Suprapubic skin (tissue), 4 donors: ENCODE results near the gene SORCS3. TPM values are rescaled to one million over a fixed set of nuclear protein-coding genes. Genes with fewer than 3 reads are reported as not detected.

Source experiments
- DNase-seq, 2 donors: peaks; one replicate each; pipeline ENCODE4 v3.0.0-alpha.2; 2019; ENCODE audit warnings: low spot score in 2 of 2
- H3K27ac ChIP-seq: fragments of 200-600 bp; sonication (generic); one replicate; pipeline ENCODE4 v1.5.1; 2019
- H3K27me3 ChIP-seq: fragments of 200-600 bp; sonication (generic); one replicate; pipeline ENCODE4 v1.5.1; 2019
- H3K36me3 ChIP-seq: fragments of 200-600 bp; sonication (generic); one replicate; pipeline ENCODE4 v1.5.1; 2019
- H3K4me1 ChIP-seq: fragments of 200-600 bp; sonication (generic); one replicate; pipeline ENCODE4 v1.5.1; 2019
- H3K4me3 ChIP-seq: fragments of 200-600 bp; sonication (generic); one replicate; pipeline ENCODE4 v1.5.1; 2019; ENCODE audit warnings: mild to moderate bottlenecking
- H3K9me3 ChIP-seq: fragments of 200-600 bp; sonication (generic); one replicate; pipeline ENCODE4 v1.5.1; 2019
- CTCF ChIP-seq, 2 donors: fragments of 200-600 bp in 1 of 2; fragments of 450-650 bp in 1 of 2; sonication (generic) in 1 of 2; IDR thresholded peaks; one replicate each; pipeline ENCODE4 v1.5.1; 2016 to 2019; ENCODE audit warnings: antibody characterized with exemption in 2 of 2, mild to moderate bottlenecking in 1 of 2, moderate library complexity in 1 of 2
- EP300 ChIP-seq: sonication (generic); formaldehyde crosslinking; IDR thresholded peaks from one replicate; pipeline ENCODE4 v1.6.1; 2017; ENCODE audit warnings: antibody characterized with exemption
- POLR2A ChIP-seq, 2 donors: fragments of 450-650 bp; IDR thresholded peaks; one replicate each; pipeline ENCODE4 v1.6.1; 2017; ENCODE audit warnings: antibody characterized with exemption in 2 of 2, mild to moderate bottlenecking in 2 of 2, moderate library complexity in 2 of 2
- POLR2AphosphoS5 ChIP-seq, 3 donors: sonication (generic); formaldehyde crosslinking; IDR thresholded peaks; one replicate each; pipeline ENCODE4 v1.6.1; 2017; ENCODE audit warnings: antibody characterized with exemption in 3 of 3
- WGBS: methylation state at CpG from one replicate; pipeline ENCODE4 v1.1.5; 2018; 5-methylcytosine and 5-hydroxymethylcytosine counted together
- total RNA-seq, 4 donors: library from RNA; depleted of rRNA; stranded (reverse); fragments of >200 nt; gene quantifications; one replicate each; pipeline ENCODE4 v1.1.0, GENCODE V29; 2016

The SORCS3 gene
- total RNA-seq, 4 donors from 2014 or later = 0.16 to 0.19 (median 0.18) TPM

GRCh38 chr10:105188737-105189462 is 547.8 kb downstream of the SORCS3 start:
- Histone ChIP-seq H3K4me3 (no peak overlapping the region), H3K27me3 (no peaks in the 10 kb centered on the region), H3K9me3 (no peaks in the 10 kb centered on the region), H3K4me1 (no peaks in the 10 kb centered on the region), H3K36me3 (no peaks in the 10 kb centered on the region), H3K27ac (no peak overlapping the region)
- 49% methylated on average over 6 of the region's 6 CpGs for WGBS
- TF ChIP-seq CTCF (IDR thresholded peaks at IDR 0.05) (no peak), POLR2AphosphoS5 (IDR thresholded peaks at IDR 0.05) (no peak)
- DNase-seq = no peak

GRCh38 chr10:105189463-105189800 is 548.3 kb downstream of the SORCS3 start:
- 91% methylated on average over 2 of the region's 2 CpGs for WGBS
- TF ChIP-seq POLR2A (IDR thresholded peaks at IDR 0.05) = no peak
- TF ChIP-seq EP300 = no peak
- no peak for TF ChIP-seq CTCF (IDR thresholded peaks at IDR 0.05)
- TF ChIP-seq POLR2AphosphoS5 (IDR thresholded peaks at IDR 0.05) = no peak
- Histone ChIP-seq H3K4me1 (no peaks in the 10 kb centered on the region), H3K27me3 (no peaks in the 10 kb centered on the region), H3K4me3 (no peak overlapping the region), H3K9me3 (no peaks in the 10 kb centered on the region), H3K36me3 (no peaks in the 10 kb centered on the region), H3K27ac (no peak overlapping the region)
- DNase-seq = no peak

- H3K27me3 ChIP-seq = no peaks in the 10 kb centered on the region
- 73% methylated on average over 4 of the region's 4 CpGs for WGBS
- no peak for TF ChIP-seq POLR2AphosphoS5 (IDR thresholded peaks at IDR 0.05)
- no peak for TF ChIP-seq POLR2A (IDR thresholded peaks at IDR 0.05)
- no peak for TF ChIP-seq EP300
- no peak for TF ChIP-seq CTCF (IDR thresholded peaks at IDR 0.05)
- H3K36me3 ChIP-seq = no peaks in the 10 kb centered on the region
- H3K4me1 ChIP-seq = no peaks in the 10 kb centered on the region
- no peak overlapping the region for H3K4me3 ChIP-seq
- no peak overlapping the region for H3K27ac ChIP-seq
- no peak for DNase-seq
- H3K9me3 ChIP-seq = no peaks in the 10 kb centered on the region
These were observed 551.1 kb downstream of the SORCS3 start for GRCh38 chr10:105192146-105192545.

GRCh38 chr10:105192861-105193260 is 551.8 kb downstream of the SORCS3 start:
- TF ChIP-seq EP300 = no peak
- TF ChIP-seq CTCF (IDR thresholded peaks at IDR 0.05) = no peak
- TF ChIP-seq POLR2AphosphoS5 (IDR thresholded peaks at IDR 0.05) = no peak
- Histone ChIP-seq H3K27ac (no peak overlapping the region), H3K4me1 (no peaks in the 10 kb centered on the region), H3K9me3 (no peaks in the 10 kb centered on the region), H3K36me3 (no peaks in the 10 kb centered on the region), H3K27me3 (no peaks in the 10 kb centered on the region), H3K4me3 (no peak overlapping the region)
- no peak for DNase-seq
- 78% methylated on average over 2 of the region's 2 CpGs for WGBS

GRCh38 chr10:105195831-105196230 is 554.7 kb downstream of the SORCS3 start:
- WGBS = 48% methylated on average over 4 of the region's 4 CpGs
- H3K4me1 ChIP-seq = no peaks in the 10 kb centered on the region
- no peak overlapping the region for H3K4me3 ChIP-seq
- no peak for DNase-seq
- H3K36me3 ChIP-seq = no peaks in the 10 kb centered on the region
- H3K9me3 ChIP-seq = no peaks in the 10 kb centered on the region
- no peaks in the 10 kb centered on the region for H3K27me3 ChIP-seq
- TF ChIP-seq POLR2AphosphoS5 (IDR thresholded peaks at IDR 0.05) (no peak), EP300 (no peak), CTCF (IDR thresholded peaks at IDR 0.05) (no peak), POLR2A (IDR thresholded peaks at IDR 0.05) (no peak)
- no peak overlapping the region for H3K27ac ChIP-seq
